ENCODE measurements around the gene TK2.
"Not testable (repeated sequence)": the region's sequence is repeated elsewhere in the genome, so short reads cannot be mapped to it uniquely, and the experiment has no call there.

TK2 gene

GRCh38 chr16:66581246-66581952 lies 31.5 kb upstream of the TK2 start:
- DNase-seq, result no peak
- Mint-ChIP-seq H3K9me3 (no peaks in the 10 kb centered on the region), H3K4me3 (no peak overlapping the region), H3K4me1 (ENCODE audit: low read depth in 2 of 2) (peaks cover 10 to 13% of the 10 kb centered on the region in 2 donors), H3K27ac (peak overlapping the region in 1 of 2 donors; percentile 59), H3K27me3 (peaks cover 10 to 24% of the 10 kb centered on the region in 2 donors), H3K36me3 (ENCODE audit: insufficient read depth) (peaks cover 10% of the 10 kb centered on the region)
- ATAC-seq (replicated peaks), result no peak

- peak overlapping the region in 1 of 2 donors; percentile 59 for H3K27ac Mint-ChIP-seq
- H3K4me3 Mint-ChIP-seq, result no peak overlapping the region
- peaks cover 10% of the 10 kb centered on the region for H3K36me3 Mint-ChIP-seq (ENCODE audit: insufficient read depth)
- H3K4me1 Mint-ChIP-seq (ENCODE audit: low read depth in 2 of 2), result peaks cover 10 to 13% of the 10 kb centered on the region in 2 donors
- DNase-seq, result no peak
- H3K27me3 Mint-ChIP-seq, result peaks cover 10 to 24% of the 10 kb centered on the region in 2 donors
- ATAC-seq (replicated peaks), result no peak
- H3K9me3 Mint-ChIP-seq, result no peaks in the 10 kb centered on the region
Observed at GRCh38 chr16:66580605-66581209, 30.8 kb upstream of the TK2 start.

GRCh38 chr16:66578651-66579531 lies 29.0 kb upstream of the TK2 start, which contains the start of gene CMTM2:
Gene CMTM2, plus strand, starts transcription at chr16:66579463. Its CDS starts 145 bp downstream, at chr16:66579608.
- ATAC-seq (replicated peaks) (peak; percentile 45), DNase-seq (peak in 1 of 3 experiments; percentile 10)
- Mint-ChIP-seq H3K27me3 (peaks cover 10 to 24% of the 10 kb centered on the region in 2 donors), H3K27ac (peak within 1 kb of the TSS in 1 of 2 donors; percentile 67), H3K36me3 (ENCODE audit: insufficient read depth) (peaks cover 10% of the 10 kb centered on the region), H3K4me3 (peak within 1 kb of the TSS; percentile 73 to 75), H3K4me1 (ENCODE audit: low read depth in 2 of 2) (peaks cover 19 to 20% of the 10 kb centered on the region in 2 donors), H3K9me3 (no peaks in the 10 kb centered on the region)

GRCh38 chr16:66576296-66576695 lies 26.4 kb upstream of the TK2 start:
- peaks cover 10% of the 10 kb centered on the region for H3K36me3 Mint-ChIP-seq (ENCODE audit: insufficient read depth)
- H3K27ac Mint-ChIP-seq, result no peak overlapping the region
- no peak overlapping the region for H3K4me3 Mint-ChIP-seq
- peaks cover 28 to 30% of the 10 kb centered on the region in 2 donors for H3K4me1 Mint-ChIP-seq (ENCODE audit: low read depth in 2 of 2)
- DNase-seq, result no peak
- H3K9me3 Mint-ChIP-seq, result no peaks in the 10 kb centered on the region
- ATAC-seq (replicated peaks), result no peak
- peaks cover 10 to 24% of the 10 kb centered on the region in 2 donors for H3K27me3 Mint-ChIP-seq

- H3K27me3 Mint-ChIP-seq, result peaks cover 8 to 20% of the 10 kb centered on the region in 2 donors
- H3K36me3 Mint-ChIP-seq (ENCODE audit: insufficient read depth), result peaks cover 13% of the 10 kb centered on the region
- H3K4me3 Mint-ChIP-seq, result no peak overlapping the region
- ATAC-seq (replicated peaks) (no peak), DNase-seq (no peak)
- no peak overlapping the region for H3K27ac Mint-ChIP-seq
- H3K4me1 Mint-ChIP-seq (ENCODE audit: low read depth in 2 of 2), result peaks cover 31 to 32% of the 10 kb centered on the region in 2 donors
- no peaks in the 10 kb centered on the region for H3K9me3 Mint-ChIP-seq
Observed at GRCh38 chr16:66575060-66575459, 25.1 kb upstream of the TK2 start.

- H3K9me3 Mint-ChIP-seq, result no peaks in the 10 kb centered on the region
- peaks cover 3 to 15% of the 10 kb centered on the region in 2 donors for H3K27me3 Mint-ChIP-seq
- no peak for DNase-seq
- H3K4me1 Mint-ChIP-seq (ENCODE audit: low read depth in 2 of 2), result peaks cover 30% of the 10 kb centered on the region in 2 donors
- peaks cover 14% of the 10 kb centered on the region for H3K36me3 Mint-ChIP-seq (ENCODE audit: insufficient read depth)
- H3K4me3 Mint-ChIP-seq, result no peak overlapping the region
- no peak for ATAC-seq (replicated peaks)
- H3K27ac Mint-ChIP-seq, result no peak overlapping the region
Observed at GRCh38 chr16:66574531-66574930, 24.6 kb upstream of the TK2 start.

- Mint-ChIP-seq H3K9me3 (no peaks in the 10 kb centered on the region), H3K4me1 (ENCODE audit: low read depth in 2 of 2) (peaks cover 25 to 28% of the 10 kb centered on the region in 2 donors), H3K27me3 (peaks cover 0 to 10% of the 10 kb centered on the region in 2 donors), H3K4me3 (no peak overlapping the region), H3K36me3 (ENCODE audit: insufficient read depth) (peaks cover 14% of the 10 kb centered on the region), H3K27ac (no peak overlapping the region)
- ATAC-seq (replicated peaks), result no peak
- no peak for DNase-seq
Observed at GRCh38 chr16:66574081-66574480, 24.2 kb upstream of the TK2 start.

- ATAC-seq (replicated peaks), result no peak
- peak overlapping the region; percentile 78 to 89 for H3K27ac Mint-ChIP-seq
- peaks cover 21% of the 10 kb centered on the region in 2 donors for H3K4me1 Mint-ChIP-seq (ENCODE audit: low read depth in 2 of 2)
- DNase-seq, result no peak
- no peaks in the 10 kb centered on the region for H3K9me3 Mint-ChIP-seq
- H3K4me3 Mint-ChIP-seq, result no peak overlapping the region
- no peaks in the 10 kb centered on the region for H3K27me3 Mint-ChIP-seq
- H3K36me3 Mint-ChIP-seq (ENCODE audit: insufficient read depth), result peaks cover 18% of the 10 kb centered on the region
Observed at GRCh38 chr16:66572356-66572755, 22.4 kb upstream of the TK2 start.

- Mint-ChIP-seq H3K4me1 (ENCODE audit: low read depth in 2 of 2) (peaks cover 22 to 26% of the 10 kb centered on the region in 2 donors), H3K36me3 (ENCODE audit: insufficient read depth) (peaks cover 39% of the 10 kb centered on the region)
- no peak for DNase-seq
Observed at GRCh38 chr16:66569827-66570405, 20.0 kb upstream of the TK2 start.

GRCh38 chr16:66569131-66569530 lies 19.2 kb upstream of the TK2 start:
- ATAC-seq (replicated peaks) (no peak), DNase-seq (no peak)
- peak overlapping the region; percentile 65 to 89 for H3K27ac Mint-ChIP-seq
- no peaks in the 10 kb centered on the region for H3K27me3 Mint-ChIP-seq
- H3K36me3 Mint-ChIP-seq (ENCODE audit: insufficient read depth), result peaks cover 47% of the 10 kb centered on the region
- H3K4me1 Mint-ChIP-seq (ENCODE audit: low read depth in 2 of 2), result peaks cover 19 to 23% of the 10 kb centered on the region in 2 donors
- no peak overlapping the region for H3K4me3 Mint-ChIP-seq
- H3K9me3 Mint-ChIP-seq, result no peaks in the 10 kb centered on the region

More at GRCh38 chr16:66569827-66570405, 20.0 kb upstream of the TK2 start:
- Mint-ChIP-seq H3K4me3 (no peak overlapping the region), H3K9me3 (no peaks in the 10 kb centered on the region), H3K27me3 (no peaks in the 10 kb centered on the region), H3K27ac (peak overlapping the region; percentile 65 to 89)
- ATAC-seq (replicated peaks), result peak; percentile 41

- Mint-ChIP-seq H3K36me3 (ENCODE audit: insufficient read depth) (peaks cover 50% of the 10 kb centered on the region), H3K27me3 (no peaks in the 10 kb centered on the region), H3K4me1 (ENCODE audit: low read depth in 2 of 2) (peaks cover 24 to 27% of the 10 kb centered on the region in 2 donors), H3K4me3 (no peak overlapping the region), H3K27ac (peak overlapping the region in 1 of 2 donors; percentile 73), H3K9me3 (no peaks in the 10 kb centered on the region)
- ATAC-seq (replicated peaks), result no peak
- DNase-seq, result no peak
Observed at GRCh38 chr16:66568355-66568754, 18.4 kb upstream of the TK2 start.

- H3K4me3 Mint-ChIP-seq; H3K9me3 Mint-ChIP-seq; ATAC-seq (replicated peaks); DNase-seq; H3K27me3 Mint-ChIP-seq; H3K27ac Mint-ChIP-seq: not testable (repeated sequence)
- Mint-ChIP-seq H3K4me1 (ENCODE audit: low read depth in 2 of 2) (peaks cover 31 to 34% of the 10 kb centered on the region in 2 donors), H3K36me3 (ENCODE audit: insufficient read depth) (peaks cover 50% of the 10 kb centered on the region)
Observed at GRCh38 chr16:66567270-66567669, 17.3 kb upstream of the TK2 start.

Measured in effector memory CD8-positive, alpha-beta T cell (primary cell).